Spinal cord (tissue), 4 donors: Measurements from ENCODE around the gene ATIC. TPM values are rescaled to one million over a fixed set of nuclear protein-coding genes. Genes with fewer than 3 reads are reported as not detected.

Source experiments
- polyA plus RNA-seq, 2 donors: library from polyadenylated mRNA; unstranded; fragments of 120-200 nt; gene quantifications; one replicate each; pipeline ENCODE4 v1.2.1, GENCODE V29; 2013; ENCODE audit not compliant: insufficient read length in 2 of 2
- total RNA-seq, 2 donors: library from RNA; depleted of rRNA in 1 of 2; stranded (reverse); fragments of 120-200 nt in 1 of 2; fragments of >200 nt in 1 of 2; gene quantifications; one replicate each; pipeline versions ENCODE4 v1.2.3 to v1.2.4, GENCODE V29; 2013 to 2014

The ATIC gene
- total and polyA plus RNA-seq, 4 donors: 28.6 to 61.6 (median 43.8) TPM

Other genes starting within 250 kb of the ATIC start
- under 1 TPM; 0.10 to 0.22 TPM for gene ABCA12, start 173.4 kb upstream of the ATIC start, total RNA-seq
- gene ABCA12, start 173.4 kb upstream of the ATIC start, polyA plus RNA-seq: under 1 TPM; 0.14 to 0.17 TPM
- 1,000 to 10,000 TPM in 1 of 2 donors, 100 to 1,000 TPM in 1; 615 to 1,973 TPM for gene FN1, start 124.0 kb downstream of the ATIC start, total RNA-seq
- 100 to 1,000 TPM; 281 to 430 TPM for gene FN1, start 124.0 kb downstream of the ATIC start, polyA plus RNA-seq